Astrocyte (in vitro differentiated cells and primary cell): Measurements from ENCODE around the gene MRPL55. TPM values are rescaled to one million over a fixed set of nuclear protein-coding genes. Genes with fewer than 3 reads are reported as not detected.

ENCODE experiments used
- DNase-seq: peaks from one replicate; pipeline ENCODE4 v3.0.0-alpha.2; 2010; ENCODE audit warnings: low read depth
- FAIRE-seq: peaks from 2 replicates; lab custom pipeline; 2011; peaks lifted over from hg19 to GRCh38; lab: Jason Lieb, UNC
- H2AFZ ChIP-seq: 2 replicates; pipeline ENCODE4 v1.6.0; 2012; ENCODE audit warnings: low read depth, low read length, inconsistent platforms
- H3K27ac ChIP-seq: 2 replicates; pipeline ENCODE4 v1.5.1; 2011; ENCODE audit warnings: low read depth, low read length, inconsistent platforms
- H3K27me3 ChIP-seq: 2 replicates; pipeline ENCODE4 v1.6.0; 2011; ENCODE audit warnings: low read length, inconsistent platforms; ENCODE audit not compliant: insufficient read depth
- H3K36me3 ChIP-seq: 2 replicates; pipeline ENCODE4 v1.5.1; 2011; ENCODE audit warnings: low read length, inconsistent platforms; ENCODE audit not compliant: insufficient read depth
- H3K4me1 ChIP-seq: 2 replicates; pipeline ENCODE4 v1.5.1; 2011; ENCODE audit warnings: low read length, inconsistent platforms; ENCODE audit not compliant: insufficient read depth
- H3K4me2 ChIP-seq: 2 replicates; pipeline ENCODE4 v1.6.0; 2012; ENCODE audit warnings: low read length, inconsistent platforms
- H3K4me3 ChIP-seq: 2 replicates; pipeline ENCODE4 v1.5.1; 2011; ENCODE audit warnings: low read depth, mild to moderate bottlenecking, low read length, inconsistent platforms; ENCODE audit not compliant: insufficient read depth
- H3K79me2 ChIP-seq: 2 replicates; pipeline ENCODE4 v1.6.0; 2012; ENCODE audit warnings: mild to moderate bottlenecking, low read length, inconsistent platforms; ENCODE audit not compliant: insufficient read depth
- H3K9ac ChIP-seq: 2 replicates; pipeline ENCODE4 v1.6.0; 2012; ENCODE audit warnings: mild to moderate bottlenecking, low read length, inconsistent platforms
- H3K9me3 ChIP-seq: 2 replicates; pipeline ENCODE4 v1.5.1; 2012; ENCODE audit warnings: low read depth, mild to moderate bottlenecking, low read length, inconsistent platforms; ENCODE audit not compliant: insufficient read depth
- H4K20me1 ChIP-seq: 2 replicates; pipeline ENCODE4 v1.6.0; 2012; ENCODE audit warnings: low read length, inconsistent platforms; ENCODE audit not compliant: insufficient read depth
- H3K27ac Mint-ChIP-seq: one replicate; pipeline ENCODE4 v1.8.0; 2021; ENCODE audit warnings: mild to moderate bottlenecking, mixed read lengths; ENCODE audit not compliant: unreplicated experiment
- H3K27me3 Mint-ChIP-seq: one replicate; pipeline ENCODE4 v1.8.0; 2021; ENCODE audit warnings: low read depth, mixed read lengths; ENCODE audit not compliant: unreplicated experiment
- H3K36me3 Mint-ChIP-seq: one replicate; pipeline ENCODE4 v1.8.0; 2021; ENCODE audit warnings: low read depth, mixed read lengths; ENCODE audit not compliant: unreplicated experiment
- H3K4me1 Mint-ChIP-seq: one replicate; pipeline ENCODE4 v1.8.0; 2021; ENCODE audit warnings: low read depth, mixed read lengths; ENCODE audit not compliant: unreplicated experiment
- H3K4me3 Mint-ChIP-seq: one replicate; pipeline ENCODE4 v1.8.0; 2021; ENCODE audit warnings: mild to moderate bottlenecking, moderate library complexity, mixed read lengths; ENCODE audit not compliant: unreplicated experiment
- H3K9me3 Mint-ChIP-seq: one replicate; pipeline ENCODE4 v1.8.0; 2021; ENCODE audit warnings: mild to moderate bottlenecking, mixed read lengths; ENCODE audit not compliant: unreplicated experiment
- EZH2 ChIP-seq: IDR thresholded peaks from 2 replicates; pipeline ENCODE4 v1.6.1; 2012; ENCODE audit warnings: mild to moderate bottlenecking, low read length, inconsistent platforms; ENCODE audit not compliant: insufficient read depth
- total RNA-seq: library from RNA; stranded (reverse); gene quantifications from 2 replicates; pipeline ENCODE4 v1.2.1, GENCODE V29; 2021
- TF ChIP-seq, protein P1 (sequence below): IDR thresholded peaks from 2 replicates; pipeline ENCODE4 v1.5.1; 2011; ENCODE audit warnings: low read depth, mild to moderate bottlenecking, inconsistent platforms, low read length, moderate library complexity; ENCODE audit not compliant: insufficient read depth

MRPL55 gene
- total RNA-seq, 1 donor from 2014 or later: 50.8 TPM

GRCh38 chr1:228125185-228125584, 16.1 kb upstream of the MRPL55 start:
- DNase-seq: no peak
- H3K4me2 ChIP-seq: no peak overlapping the region
- H3K36me3 ChIP-seq: no peaks in the 10 kb centered on the region
- no peak overlapping the region for H3K4me3 Mint-ChIP-seq
- no peaks in the 10 kb centered on the region for H3K36me3 Mint-ChIP-seq
- no peak overlapping the region for H3K9ac ChIP-seq
- H3K4me1 ChIP-seq: no peaks in the 10 kb centered on the region
- H4K20me1 ChIP-seq: no peaks in the 10 kb centered on the region
- no peak overlapping the region for H3K27ac ChIP-seq
- H3K9me3 Mint-ChIP-seq: no peaks in the 10 kb centered on the region
- no peak overlapping the region for H3K27ac Mint-ChIP-seq
- H3K9me3 ChIP-seq: no peaks in the 10 kb centered on the region
- no peak overlapping the region for H2AFZ ChIP-seq
- peaks cover 46% of the 10 kb centered on the region for H3K27me3 Mint-ChIP-seq
- H3K4me3 ChIP-seq: no peak overlapping the region
- peaks cover 8% of the 10 kb centered on the region for H3K27me3 ChIP-seq
- no peak for FAIRE-seq
- H3K79me2 ChIP-seq: no peaks in the 10 kb centered on the region
- H3K4me1 Mint-ChIP-seq: no peaks in the 10 kb centered on the region
- TF ChIP-seq, protein P1, sequence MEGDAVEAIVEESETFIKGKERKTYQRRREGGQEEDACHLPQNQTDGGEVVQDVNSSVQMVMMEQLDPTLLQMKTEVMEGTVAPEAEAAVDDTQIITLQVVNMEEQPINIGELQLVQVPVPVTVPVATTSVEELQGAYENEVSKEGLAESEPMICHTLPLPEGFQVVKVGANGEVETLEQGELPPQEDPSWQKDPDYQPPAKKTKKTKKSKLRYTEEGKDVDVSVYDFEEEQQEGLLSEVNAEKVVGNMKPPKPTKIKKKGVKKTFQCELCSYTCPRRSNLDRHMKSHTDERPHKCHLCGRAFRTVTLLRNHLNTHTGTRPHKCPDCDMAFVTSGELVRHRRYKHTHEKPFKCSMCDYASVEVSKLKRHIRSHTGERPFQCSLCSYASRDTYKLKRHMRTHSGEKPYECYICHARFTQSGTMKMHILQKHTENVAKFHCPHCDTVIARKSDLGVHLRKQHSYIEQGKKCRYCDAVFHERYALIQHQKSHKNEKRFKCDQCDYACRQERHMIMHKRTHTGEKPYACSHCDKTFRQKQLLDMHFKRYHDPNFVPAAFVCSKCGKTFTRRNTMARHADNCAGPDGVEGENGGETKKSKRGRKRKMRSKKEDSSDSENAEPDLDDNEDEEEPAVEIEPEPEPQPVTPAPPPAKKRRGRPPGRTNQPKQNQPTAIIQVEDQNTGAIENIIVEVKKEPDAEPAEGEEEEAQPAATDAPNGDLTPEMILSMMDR: no peak

- no peaks in the 10 kb centered on the region for H3K9me3 Mint-ChIP-seq
- peaks cover 4% of the 10 kb centered on the region for H3K27me3 ChIP-seq
- H3K4me2 ChIP-seq: no peak overlapping the region
- H3K36me3 ChIP-seq: no peaks in the 10 kb centered on the region
- no peaks in the 10 kb centered on the region for H3K79me2 ChIP-seq
- no peak overlapping the region for H3K4me3 ChIP-seq
- no peak for DNase-seq
- H4K20me1 ChIP-seq: no peaks in the 10 kb centered on the region
- no peak overlapping the region for H3K4me3 Mint-ChIP-seq
- H3K4me1 ChIP-seq: no peaks in the 10 kb centered on the region
- no peak overlapping the region for H3K27ac ChIP-seq
- H3K4me1 Mint-ChIP-seq: no peaks in the 10 kb centered on the region
- no peak overlapping the region for H3K27ac Mint-ChIP-seq
- FAIRE-seq: no peak
- TF ChIP-seq, protein P1: no peak
- TF ChIP-seq EZH2: no peak
- H3K9ac ChIP-seq: no peak overlapping the region
- no peaks in the 10 kb centered on the region for H3K9me3 ChIP-seq
- peaks cover 46% of the 10 kb centered on the region for H3K27me3 Mint-ChIP-seq
- no peaks in the 10 kb centered on the region for H3K36me3 Mint-ChIP-seq
- H2AFZ ChIP-seq: no peak overlapping the region
These were observed 14.4 kb upstream of the MRPL55 start for GRCh38 chr1:228123505-228123904.

DNA sequence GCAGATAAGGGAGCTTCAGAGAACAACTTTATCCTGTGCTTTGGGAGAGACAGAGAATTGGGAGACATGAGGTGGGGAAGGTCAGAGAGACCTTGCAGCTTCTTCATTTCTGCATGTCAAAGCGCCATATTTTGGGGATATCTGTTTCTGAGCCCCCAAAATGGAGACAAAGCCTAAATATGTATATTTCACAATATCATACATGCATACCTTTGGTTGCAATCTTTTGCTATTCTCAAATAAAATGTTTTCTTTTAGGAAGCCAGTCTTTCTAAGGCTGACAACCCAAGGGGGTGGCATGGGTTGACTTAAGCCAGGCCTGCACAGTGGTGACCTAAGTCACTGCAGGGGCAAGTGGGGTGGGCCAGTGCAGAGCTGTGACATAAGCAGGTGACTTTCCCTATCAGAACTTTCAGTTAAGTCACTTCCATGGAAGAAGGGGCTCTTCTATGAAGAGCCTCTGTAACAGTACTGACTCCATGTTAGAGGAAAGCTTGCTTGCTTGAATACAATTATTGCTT, 13.9 kb upstream of the MRPL55 start:
- Histone ChIP-seq H3K4me1 (no peaks in the 10 kb centered on the region), H3K4me3 (no peak overlapping the region), H3K4me2 (no peak overlapping the region), H3K27me3 (peaks cover 4% of the 10 kb centered on the region), H3K9me3 (no peaks in the 10 kb centered on the region), H3K79me2 (no peaks in the 10 kb centered on the region), H3K9ac (no peak overlapping the region), H2AFZ (no peak overlapping the region), H3K36me3 (no peaks in the 10 kb centered on the region), H3K27ac (no peak overlapping the region), H4K20me1 (no peaks in the 10 kb centered on the region)
- Mint-ChIP-seq H3K4me3 (no peak overlapping the region), H3K4me1 (no peaks in the 10 kb centered on the region), H3K36me3 (no peaks in the 10 kb centered on the region), H3K27ac (no peak overlapping the region), H3K9me3 (peaks cover 3% of the 10 kb centered on the region), H3K27me3 (peaks cover 46% of the 10 kb centered on the region)
- FAIRE-seq: no peak
- no peak for TF ChIP-seq EZH2
- TF ChIP-seq, protein P1: no peak
- DNase-seq: no peak
